Thyroid gland (tissue), 4 donors: ENCODE data around the gene ZNF516.

ENCODE experiments used
- CTCF ChIP-seq, 6 experiments: fragments of 200-600 bp in 3 of 6; fragments of 450-650 bp in 3 of 6; sonication (generic) in 3 of 6; IDR thresholded peaks; one replicate each; pipeline ENCODE4 v1.5.1; 2016 to 2019; ENCODE audit warnings: antibody characterized with exemption in 6 of 6, mild to moderate bottlenecking in 2 of 6, inconsistent platforms in 1 of 6, moderate library complexity in 1 of 6
- POLR2A ChIP-seq, 2 donors: fragments of 450-650 bp; IDR thresholded peaks; one replicate each; pipeline ENCODE4 v1.6.1; 2017; ENCODE audit warnings: antibody characterized with exemption in 2 of 2, mild to moderate bottlenecking in 2 of 2, moderate library complexity in 1 of 2

GRCh38 chr18:76374330-76375281 lies 120.4 kb downstream of the ZNF516 start:
- TF ChIP-seq CTCF (IDR thresholded peaks at IDR 0.05) (no peak), POLR2A (IDR thresholded peaks at IDR 0.05) (no peak)
